ENCODE data around the gene ATP10D.
A peak's percentile ranks its signal among the peaks of the same experiment; 100 is the strongest.
"Not testable (repeated sequence)": the region's sequence is repeated elsewhere in the genome, so short reads cannot be mapped to it uniquely, and the experiment has no call there.

The ATP10D gene

GRCh38 chr4:47536966-47537365, 51.9 kb downstream of the ATP10D start:
- DNase-seq = peak; percentile 73

- DNase-seq = peak; percentile 61
Measured at GRCh38 chr4:47538111-47538824, 53.2 kb downstream of the ATP10D start.

GRCh38 chr4:47538825-47539154, 53.7 kb downstream of the ATP10D start:
- no peak for DNase-seq

- not testable (repeated sequence) for DNase-seq
Measured at GRCh38 chr4:47542640-47543039, 57.6 kb downstream of the ATP10D start.

GRCh38 chr4:47543331-47543730, 58.3 kb downstream of the ATP10D start:
- no peak for DNase-seq

GRCh38 chr4:47550357-47550756, 65.3 kb downstream of the ATP10D start:
- DNase-seq = not testable (repeated sequence)

GRCh38 chr4:47550899-47551548, 65.9 kb downstream of the ATP10D start:
- no peak for DNase-seq

- peak; percentile 66 for DNase-seq
Measured at GRCh38 chr4:47551682-47552081, 66.6 kb downstream of the ATP10D start.

GRCh38 chr4:47553329-47554125, 68.5 kb downstream of the ATP10D start:
- DNase-seq = no peak

GRCh38 chr4:47555920-47556319, 70.8 kb downstream of the ATP10D start:
- DNase-seq = not testable (repeated sequence)

- DNase-seq = no peak
Measured at GRCh38 chr4:47557255-47557654, 72.2 kb downstream of the ATP10D start.

- no peak for DNase-seq
Measured at GRCh38 chr4:47560682-47561081, 75.6 kb downstream of the ATP10D start.

GRCh38 chr4:47561331-47561730, 76.3 kb downstream of the ATP10D start:
- DNase-seq = no peak

- no peak for DNase-seq
Measured at GRCh38 chr4:47562297-47562696, 77.2 kb downstream of the ATP10D start.

- no peak for DNase-seq
Measured at GRCh38 chr4:47566566-47566965, 81.5 kb downstream of the ATP10D start.

- DNase-seq = no peak
Measured at GRCh38 chr4:47566969-47567368, 81.9 kb downstream of the ATP10D start.

GRCh38 chr4:47567511-47567910, 82.4 kb downstream of the ATP10D start:
- DNase-seq = no peak

- DNase-seq = no peak
Measured at GRCh38 chr4:47570816-47571215, 85.7 kb downstream of the ATP10D start.

GRCh38 chr4:47572981-47573380, 87.9 kb downstream of the ATP10D start:
- DNase-seq = no peak

GRCh38 chr4:47577779-47578553, 92.9 kb downstream of the ATP10D start:
- no peak for DNase-seq

- DNase-seq = no peak
Measured at GRCh38 chr4:47579235-47579634, 94.2 kb downstream of the ATP10D start.

GRCh38 chr4:47590325-47590724, 105.2 kb downstream of the ATP10D start:
- no peak for DNase-seq

- DNase-seq = no peak
Measured at GRCh38 chr4:47597696-47598095, 112.6 kb downstream of the ATP10D start.

All from fibroblast of skin of back (primary cell).